MCF 10A (cell line): ENCODE measurements around the gene SLC16A4. TPM values are rescaled to one million over a fixed set of nuclear protein-coding genes. Genes with fewer than 3 reads are reported as not detected.

Experiments used
- BruUV-seq: library from RNA; stranded (reverse); fragments of 400-500 nt; replicated peaks from 2 replicates; lab custom pipeline; 2021; lab: Mats Ljungman, UMichigan
- CTCF ChIA-PET: fragments of 300-600 bp; sonication (Branson Sonifier 250); formaldehyde crosslinking; extraction: SDS; loops from one replicate; lab custom pipeline; 2021; ENCODE audit warnings: antibody characterized with exemption, inconsistent platforms; lab: Yijun Ruan, JAX
- POLR2A ChIA-PET: fragments of 300-600, 350-650 bp; sonication (Branson Sonifier 250); formaldehyde crosslinking; extraction: SDS; loops from one replicate; lab custom pipeline; 2020; ENCODE audit warnings: antibody characterized with exemption, inconsistent platforms; lab: Yijun Ruan, JAX
- DNase-seq: peaks from one replicate; pipeline ENCODE4 v3.0.0-alpha.2; 2018; ENCODE audit not compliant: unreplicated experiment
- H3K27ac Mint-ChIP-seq: one replicate; pipeline ENCODE4 v1.8.0; 2022; ENCODE audit warnings: mild to moderate bottlenecking, low read depth, mixed read lengths; ENCODE audit not compliant: unreplicated experiment
- H3K27me3 Mint-ChIP-seq: one replicate; pipeline ENCODE4 v1.8.0; 2022; ENCODE audit warnings: mixed read lengths; ENCODE audit not compliant: insufficient read depth, unreplicated experiment
- H3K36me3 Mint-ChIP-seq: one replicate; pipeline ENCODE4 v1.8.0; 2022; ENCODE audit warnings: mild to moderate bottlenecking, moderate library complexity, mixed read lengths; ENCODE audit not compliant: insufficient read depth, unreplicated experiment
- H3K4me1 Mint-ChIP-seq: one replicate; pipeline ENCODE4 v1.8.0; 2022; ENCODE audit warnings: mixed read lengths; ENCODE audit not compliant: insufficient read depth, unreplicated experiment
- H3K4me3 Mint-ChIP-seq: one replicate; pipeline ENCODE4 v1.8.0; 2022; ENCODE audit warnings: mild to moderate bottlenecking, moderate library complexity, mixed read lengths; ENCODE audit not compliant: unreplicated experiment
- H3K9me3 Mint-ChIP-seq: one replicate; pipeline ENCODE4 v1.8.0; 2022; ENCODE audit warnings: mixed read lengths; ENCODE audit not compliant: unreplicated experiment
- intact Hi-C: fragments of 100-400 bp; cut with micrococcal nuclease; formaldehyde crosslinking; loops from 2 replicates; pipeline ENCODE4 v1.14.1; 2022
- total RNA-seq: library from RNA; stranded (reverse); gene quantifications from 2 replicates; pipeline ENCODE4 v1.2.3, GENCODE V29; 2022
- TF ChIP-seq, protein P1 (sequence below): fragments of 200-600 bp; IDR thresholded peaks from one replicate; pipeline ENCODE4 v1.8.0; 2022; ENCODE audit warnings: antibody characterized with exemption, mild to moderate bottlenecking; ENCODE audit not compliant: unreplicated experiment

SLC16A4 gene
- total RNA-seq, 1 experiment from 2014 or later, result 9.8 TPM

GRCh38 chr1:110430901-110431300 lies 40.1 kb upstream of the SLC16A4 start:
- Mint-ChIP-seq H3K9me3 (no peaks in the 10 kb centered on the region), H3K27me3 (peaks cover 26% of the 10 kb centered on the region), H3K36me3 (no peaks in the 10 kb centered on the region), H3K4me3 (no peak overlapping the region), H3K4me1 (peaks cover 15% of the 10 kb centered on the region), H3K27ac (no peak overlapping the region)
- BruUV-seq, result no TSS peak
- TF ChIP-seq, protein P1, sequence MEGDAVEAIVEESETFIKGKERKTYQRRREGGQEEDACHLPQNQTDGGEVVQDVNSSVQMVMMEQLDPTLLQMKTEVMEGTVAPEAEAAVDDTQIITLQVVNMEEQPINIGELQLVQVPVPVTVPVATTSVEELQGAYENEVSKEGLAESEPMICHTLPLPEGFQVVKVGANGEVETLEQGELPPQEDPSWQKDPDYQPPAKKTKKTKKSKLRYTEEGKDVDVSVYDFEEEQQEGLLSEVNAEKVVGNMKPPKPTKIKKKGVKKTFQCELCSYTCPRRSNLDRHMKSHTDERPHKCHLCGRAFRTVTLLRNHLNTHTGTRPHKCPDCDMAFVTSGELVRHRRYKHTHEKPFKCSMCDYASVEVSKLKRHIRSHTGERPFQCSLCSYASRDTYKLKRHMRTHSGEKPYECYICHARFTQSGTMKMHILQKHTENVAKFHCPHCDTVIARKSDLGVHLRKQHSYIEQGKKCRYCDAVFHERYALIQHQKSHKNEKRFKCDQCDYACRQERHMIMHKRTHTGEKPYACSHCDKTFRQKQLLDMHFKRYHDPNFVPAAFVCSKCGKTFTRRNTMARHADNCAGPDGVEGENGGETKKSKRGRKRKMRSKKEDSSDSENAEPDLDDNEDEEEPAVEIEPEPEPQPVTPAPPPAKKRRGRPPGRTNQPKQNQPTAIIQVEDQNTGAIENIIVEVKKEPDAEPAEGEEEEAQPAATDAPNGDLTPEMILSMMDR, result no peak
- POLR2A ChIA-PET, result interaction anchor here (0.7 to 0.8 kb wide), 2 partner anchors 11 to 24 kb away, joined by 3 read pairs; no protein-coding TSS in a partner anchor
- no peak for DNase-seq
- CTCF ChIA-PET, result interaction anchor here (0.7 to 12.3 kb wide), 8 partner anchors 8 to 92 kb away, joined by 3 to 200 read pairs (median 6); partner anchors contain the start of genes LAMTOR5 and SLC16A4
- intact Hi-C loops, result no loop called here

DNA sequence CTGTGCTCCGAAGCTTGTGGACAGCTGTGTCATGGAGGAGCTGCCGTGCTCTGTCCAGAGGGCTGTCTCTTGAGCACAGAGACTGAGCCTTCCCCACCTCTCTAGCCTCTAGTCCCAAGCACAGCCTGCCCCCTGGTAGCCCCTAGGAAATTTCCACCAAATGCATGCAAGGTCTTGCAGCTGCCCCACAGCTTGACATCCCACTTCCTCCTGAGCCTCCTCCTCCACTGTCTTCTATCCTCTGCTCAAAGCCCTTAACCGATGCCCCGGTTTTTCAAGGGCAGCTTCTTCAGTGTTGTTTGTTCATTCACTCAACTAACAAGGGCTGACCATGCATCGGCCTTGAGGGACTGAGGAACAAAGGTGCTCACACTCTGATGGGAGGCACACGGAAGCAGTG lies 39.5 kb upstream of the SLC16A4 start:
- ChIA-PET POLR2A (interaction anchor here (0.6 to 1.4 kb wide), 5 partner anchors 9 to 300 kb away, joined by 3 to 4 read pairs (median 3); no protein-coding TSS in a partner anchor), CTCF (interaction anchor here (0.7 to 12.3 kb wide), 8 partner anchors 8 to 92 kb away, joined by 3 to 200 read pairs (median 6); partner anchors contain the start of genes LAMTOR5 and SLC16A4)
- Mint-ChIP-seq H3K4me1 (peaks cover 16% of the 10 kb centered on the region), H3K9me3 (no peaks in the 10 kb centered on the region), H3K27me3 (peaks cover 26% of the 10 kb centered on the region), H3K36me3 (no peaks in the 10 kb centered on the region), H3K4me3 (no peak overlapping the region), H3K27ac (no peak overlapping the region)
- no peak for DNase-seq
- no TSS peak for BruUV-seq
- intact Hi-C loops, result no loop called here
- TF ChIP-seq, protein P1, result no peak

DNA sequence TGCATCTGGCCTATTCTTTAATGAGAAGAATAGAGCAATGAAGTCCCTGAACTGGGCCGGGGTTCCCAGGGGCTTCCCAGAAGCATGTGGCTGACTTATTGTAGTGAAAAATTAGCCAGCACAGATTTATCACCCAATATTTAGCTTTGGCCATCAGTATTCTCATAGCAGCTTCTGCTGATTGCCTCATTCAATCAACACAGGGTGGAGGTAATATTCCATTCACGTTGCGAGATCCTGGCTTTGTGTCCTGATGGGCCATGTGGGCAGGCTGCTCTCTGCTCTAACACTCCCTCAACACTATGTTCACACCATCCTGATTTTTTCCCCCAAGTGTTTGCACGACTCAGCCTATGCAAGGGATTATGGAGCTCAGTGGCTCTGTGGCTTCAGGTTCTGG lies 38.1 kb upstream of the SLC16A4 start:
- H3K9me3 Mint-ChIP-seq, result no peaks in the 10 kb centered on the region
- no TSS peak for BruUV-seq
- CTCF ChIA-PET, result interaction anchor here (1.5 to 12.3 kb wide), 3 partner anchors 18 to 33 kb away, joined by 5 to 200 read pairs (median 40); partner anchors contain the start of gene LAMTOR5
- DNase-seq, result no peak
- no peak overlapping the region for H3K4me3 Mint-ChIP-seq
- no peak overlapping the region for H3K27ac Mint-ChIP-seq
- H3K36me3 Mint-ChIP-seq, result peaks cover 2% of the 10 kb centered on the region
- TF ChIP-seq, protein P1, result no peak
- peaks cover 21% of the 10 kb centered on the region for H3K4me1 Mint-ChIP-seq
- POLR2A ChIA-PET, result interaction anchor here (1.1 to 1.4 kb wide), 2 partner anchors 17 to 91 kb away, joined by 3 read pairs; no protein-coding TSS in a partner anchor
- peaks cover 26% of the 10 kb centered on the region for H3K27me3 Mint-ChIP-seq
- intact Hi-C loops, result no loop called here

DNA sequence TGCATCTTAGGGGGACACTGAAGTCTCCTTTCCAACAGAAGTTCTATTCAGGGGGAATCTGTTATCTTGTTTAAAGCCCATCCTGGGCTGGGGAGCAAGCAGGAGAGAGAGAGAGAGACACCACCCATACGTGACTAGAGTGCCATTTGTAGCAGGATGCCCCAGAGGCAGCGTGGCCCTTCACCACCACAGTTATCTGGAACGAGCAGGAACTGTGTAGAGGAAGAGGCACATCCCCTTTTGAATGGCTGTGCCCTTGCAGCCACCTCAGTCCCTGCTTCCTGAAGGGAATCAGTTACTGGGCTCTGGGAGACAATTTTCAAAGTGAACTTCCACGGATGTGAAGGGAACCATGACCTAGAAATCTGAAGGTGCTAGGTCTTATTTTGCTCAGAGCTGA lies 36.0 kb upstream of the SLC16A4 start:
- peaks cover 6% of the 10 kb centered on the region for H3K36me3 Mint-ChIP-seq
- H3K27me3 Mint-ChIP-seq, result peaks cover 23% of the 10 kb centered on the region
- ChIA-PET CTCF (interaction anchor here (0.7 to 1.3 kb wide), 3 partner anchors 11 to 521 kb away, joined by 3 to 5 read pairs (median 3); no protein-coding TSS in a partner anchor), POLR2A (no interaction called here)
- BruUV-seq, result no TSS peak
- H3K27ac Mint-ChIP-seq, result peak overlapping the region; percentile 81
- H3K4me3 Mint-ChIP-seq, result no peak overlapping the region
- no peak for DNase-seq
- intact Hi-C loops, result no loop called here
- H3K4me1 Mint-ChIP-seq, result peaks cover 15% of the 10 kb centered on the region
- no peaks in the 10 kb centered on the region for H3K9me3 Mint-ChIP-seq
- TF ChIP-seq, protein P1, result no peak
